Measurements from ENCODE around the gene RUNX3. TPM values are rescaled to one million over a fixed set of nuclear protein-coding genes. Genes with fewer than 3 reads are reported as not detected.

The RUNX3 gene
- total RNA-seq, 1 donor from 2014 or later: not detected

- peak; percentile 34 for TF ChIP-seq CTCF (conservative IDR thresholded peaks at IDR 0.05; ENCODE audit: low read depth, low read length)
- H3K4me3 ChIP-seq (ENCODE audit: low read depth, low read length): no peak overlapping the region
- DNase-seq (ENCODE audit: low read depth): no peak
Measured at GRCh38 chr1:24932284-24932683, 2.2 kb upstream of the RUNX3 start.

GRCh38 chr1:24931468-24932231, 1.6 kb upstream of the RUNX3 start:
- DNase-seq (ENCODE audit: low read depth): no peak
- H3K4me3 ChIP-seq (ENCODE audit: low read depth, low read length): no peak overlapping the region
- TF ChIP-seq CTCF (conservative IDR thresholded peaks at IDR 0.05; ENCODE audit: low read depth, low read length): no peak

GRCh38 chr1:24931146-24931467, 1.0 kb upstream of the RUNX3 start:
- no peak for DNase-seq (ENCODE audit: low read depth)
- TF ChIP-seq CTCF (conservative IDR thresholded peaks at IDR 0.05; ENCODE audit: low read depth, low read length): no peak

GRCh38 chr1:24929398-24930259, 447 bp downstream of the RUNX3 start:
- no peak for DNase-seq (ENCODE audit: low read depth)
- no peak for TF ChIP-seq CTCF (conservative IDR thresholded peaks at IDR 0.05; ENCODE audit: low read depth, low read length)

More at GRCh38 chr1:24931146-24931467, 1.0 kb upstream of the RUNX3 start:
- H3K4me3 ChIP-seq (ENCODE audit: low read depth, low read length): no peak overlapping the region

GRCh38 chr1:24928689-24929397, 1.2 kb downstream of the RUNX3 start:
- TF ChIP-seq CTCF (conservative IDR thresholded peaks at IDR 0.05; ENCODE audit: low read depth, low read length): no peak
- H3K4me3 ChIP-seq (ENCODE audit: low read depth, low read length): no peak overlapping the region
- DNase-seq (ENCODE audit: low read depth): no peak

More at GRCh38 chr1:24929398-24930259, 447 bp downstream of the RUNX3 start:
- no peak overlapping the region for H3K4me3 ChIP-seq (ENCODE audit: low read depth, low read length)

- DNase-seq (ENCODE audit: low read depth): no peak
- no peak overlapping the region for H3K4me3 ChIP-seq (ENCODE audit: low read depth, low read length)
- TF ChIP-seq CTCF (conservative IDR thresholded peaks at IDR 0.05; ENCODE audit: low read depth, low read length): no peak
Measured at GRCh38 chr1:24927988-24928688, 1.9 kb downstream of the RUNX3 start.

All from epithelial cell of proximal tubule (primary cell).